GM19351 (cell line): ENCODE measurements around the gene CCL16.

Source experiments
- ATAC-seq: cut with Tn5 transposase; IDR thresholded peaks from one replicate; pipeline ENCODE4 v1.9.1; 2021; ENCODE audit warnings: mild to moderate bottlenecking, moderate library complexity; ENCODE audit not compliant: unreplicated experiment

CCL16 gene

DNA sequence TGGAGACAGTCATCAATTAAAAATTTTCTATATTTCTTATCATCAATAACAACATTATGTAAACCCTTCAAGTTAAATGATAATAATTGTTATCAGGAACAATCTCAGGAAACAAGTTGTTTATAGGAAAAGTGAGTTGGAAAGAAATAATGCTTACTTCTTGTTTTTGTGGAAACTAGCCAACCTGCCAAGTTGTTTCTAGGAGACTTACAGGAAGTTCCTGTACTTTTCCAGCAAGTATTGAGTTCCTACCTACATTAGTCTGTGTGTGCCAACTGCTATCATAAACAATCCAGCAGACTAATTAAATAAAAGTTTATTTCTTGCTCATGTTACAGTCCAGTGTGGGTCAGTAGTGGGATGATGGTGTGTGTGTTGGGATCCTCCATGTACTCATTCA, 6.9 kb upstream of the CCL16 start:
- no peak for ATAC-seq

- no peak for ATAC-seq
Measured at GRCh38 chr17:35986643-35987042, 5.3 kb upstream of the CCL16 start, which contains the start of gene CCL14. CCL14 (minus strand) TSS chr17:35986729; CDS start chr17:35986649, 80 bp downstream.

DNA sequence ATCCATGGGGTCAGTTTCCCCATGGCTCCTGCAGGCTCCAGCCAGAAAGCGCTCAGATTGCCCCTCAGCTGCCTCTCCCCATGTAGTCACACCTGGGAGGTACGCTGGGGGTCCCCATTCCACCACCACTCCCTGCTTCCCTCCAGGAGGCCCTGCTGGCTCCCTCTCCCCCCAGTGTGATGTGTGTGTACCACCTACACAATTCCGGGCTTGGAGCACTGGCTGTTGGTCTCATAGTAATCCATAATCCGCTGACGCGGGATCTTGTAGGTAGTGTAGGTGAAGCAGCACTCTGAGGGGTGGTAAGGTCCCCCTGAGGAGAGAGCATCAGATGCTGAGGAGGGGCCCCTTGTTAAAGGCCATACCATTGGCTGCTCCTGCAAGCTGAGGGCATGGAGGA, 2.8 kb upstream of the CCL16 start:
- no peak for ATAC-seq

DNA sequence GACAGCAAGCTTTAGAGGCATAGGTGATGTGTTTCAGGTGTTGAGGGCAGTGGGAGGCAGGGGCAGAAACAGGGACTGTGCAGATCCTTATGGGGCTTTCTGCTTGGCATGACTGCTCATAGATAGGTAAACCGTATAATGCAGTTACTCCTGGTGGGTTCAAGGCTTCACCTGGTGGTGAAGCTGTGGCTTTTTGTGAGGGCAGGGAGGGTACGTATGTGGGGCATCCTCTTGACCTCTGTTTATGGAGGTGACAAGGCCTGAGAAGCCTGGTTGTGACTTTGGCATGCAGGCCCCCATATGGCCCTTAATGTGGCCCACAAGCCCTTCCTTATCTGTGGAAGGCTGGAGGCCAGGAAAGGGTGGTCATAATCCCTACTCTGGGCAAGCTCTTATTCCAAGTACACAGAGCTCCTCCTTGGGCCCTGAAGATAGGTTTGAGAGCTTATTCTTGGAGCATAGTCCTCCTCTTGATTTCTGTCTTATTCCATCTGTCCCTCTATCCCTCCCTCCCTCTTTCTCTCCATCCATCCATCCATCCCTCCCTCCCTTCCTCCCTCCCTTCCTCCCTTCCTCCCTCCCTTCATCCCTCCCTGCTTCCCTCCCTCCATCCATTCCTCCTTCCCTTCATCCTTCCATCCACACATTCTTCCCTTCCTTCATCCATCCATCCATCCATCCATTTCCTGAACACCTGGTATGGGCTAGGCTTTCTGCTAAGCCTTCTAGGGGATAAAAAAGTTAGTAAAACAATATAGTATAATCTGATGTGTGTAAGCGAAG, 1.3 kb upstream of the CCL16 start:
- no peak for ATAC-seq

DNA sequence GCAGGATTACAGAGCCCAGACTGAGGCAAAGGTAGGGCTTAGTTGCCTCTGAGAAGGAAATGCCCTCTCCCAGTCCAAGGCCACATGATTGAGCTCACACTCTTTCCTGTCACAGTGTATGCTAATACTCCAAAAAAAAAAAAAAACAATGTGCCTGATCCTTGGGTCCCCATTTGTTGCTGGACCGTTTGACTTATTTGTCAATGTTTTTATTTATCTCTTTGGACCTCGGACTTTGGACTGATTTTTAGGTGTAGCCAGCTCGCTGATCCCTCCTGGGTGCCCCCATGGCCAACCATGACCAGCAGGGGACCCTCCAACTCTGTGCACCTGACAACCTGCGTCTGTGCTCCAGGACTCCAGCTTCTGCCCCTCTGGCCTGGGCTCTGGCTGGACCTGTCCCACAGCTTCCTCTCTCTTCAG, 622 bp upstream of the CCL16 start:
- ATAC-seq = no peak

DNA sequence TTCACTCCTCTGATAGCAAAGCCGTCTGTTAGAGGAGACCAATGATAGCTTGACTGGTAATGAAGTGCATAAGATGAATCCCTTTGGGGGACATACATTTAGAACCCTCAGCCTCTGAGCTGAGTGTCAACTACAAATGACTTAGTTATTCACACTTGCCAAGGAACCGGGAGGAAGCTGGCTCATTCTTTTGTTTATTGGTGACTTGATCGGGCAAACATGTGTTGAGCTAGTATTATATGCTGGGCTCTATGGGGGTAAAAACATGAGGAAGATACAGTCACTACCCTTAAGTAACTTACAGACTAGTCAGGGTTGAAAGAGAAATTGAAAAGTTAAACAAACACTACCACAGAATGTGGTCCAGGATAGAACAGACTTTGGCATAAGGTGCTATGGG, 3.0 kb downstream of the CCL16 start:
- no peak for ATAC-seq

- ATAC-seq = no peak
Measured at GRCh38 chr17:35977509-35977908, 3.8 kb downstream of the CCL16 start.

GRCh38 chr17:35973333-35974260, 7.7 kb downstream of the CCL16 start:
- no peak for ATAC-seq

DNA sequence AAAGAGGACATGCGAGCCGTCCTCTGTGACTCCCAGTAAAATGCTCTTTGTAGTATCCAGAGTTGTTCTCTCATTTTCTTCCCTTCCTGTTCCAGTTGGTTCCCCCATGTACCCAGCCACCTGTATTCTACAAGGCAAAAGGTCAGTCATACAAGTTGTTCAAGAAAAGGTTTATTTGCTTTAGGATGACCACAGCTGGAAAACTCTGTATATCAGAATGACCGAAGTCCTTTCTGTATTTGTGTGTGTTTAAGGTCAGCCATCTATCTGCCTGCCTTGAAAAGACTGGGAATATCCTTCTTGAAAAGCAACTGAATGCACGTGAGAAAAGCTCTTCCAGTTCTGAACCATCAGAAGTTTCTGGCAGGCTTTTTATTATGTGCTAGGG, 8.4 kb downstream of the CCL16 start:
- no peak for ATAC-seq

GRCh38 chr17:35972535-35972934, 8.8 kb downstream of the CCL16 start:
- no peak for ATAC-seq

DNA sequence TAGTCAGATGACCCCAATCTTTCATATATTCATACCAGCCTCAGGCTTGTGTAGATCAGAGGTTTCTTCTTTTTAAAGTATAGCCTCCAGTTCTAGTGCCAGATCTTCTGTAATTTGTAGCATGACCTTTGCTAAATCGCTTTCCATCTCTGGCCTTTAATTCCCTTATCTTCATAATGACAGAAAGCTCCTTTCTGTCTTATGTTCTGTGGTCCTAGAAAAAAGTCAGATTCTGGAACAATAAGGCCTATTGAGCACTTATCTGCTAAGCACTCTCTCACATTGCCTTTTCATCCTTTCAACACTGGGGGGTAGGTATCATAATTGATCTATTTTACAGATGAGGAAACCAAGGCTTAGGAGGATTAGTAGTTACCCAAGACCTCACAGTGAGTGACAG, 9.2 kb downstream of the CCL16 start:
- no peak for ATAC-seq

DNA sequence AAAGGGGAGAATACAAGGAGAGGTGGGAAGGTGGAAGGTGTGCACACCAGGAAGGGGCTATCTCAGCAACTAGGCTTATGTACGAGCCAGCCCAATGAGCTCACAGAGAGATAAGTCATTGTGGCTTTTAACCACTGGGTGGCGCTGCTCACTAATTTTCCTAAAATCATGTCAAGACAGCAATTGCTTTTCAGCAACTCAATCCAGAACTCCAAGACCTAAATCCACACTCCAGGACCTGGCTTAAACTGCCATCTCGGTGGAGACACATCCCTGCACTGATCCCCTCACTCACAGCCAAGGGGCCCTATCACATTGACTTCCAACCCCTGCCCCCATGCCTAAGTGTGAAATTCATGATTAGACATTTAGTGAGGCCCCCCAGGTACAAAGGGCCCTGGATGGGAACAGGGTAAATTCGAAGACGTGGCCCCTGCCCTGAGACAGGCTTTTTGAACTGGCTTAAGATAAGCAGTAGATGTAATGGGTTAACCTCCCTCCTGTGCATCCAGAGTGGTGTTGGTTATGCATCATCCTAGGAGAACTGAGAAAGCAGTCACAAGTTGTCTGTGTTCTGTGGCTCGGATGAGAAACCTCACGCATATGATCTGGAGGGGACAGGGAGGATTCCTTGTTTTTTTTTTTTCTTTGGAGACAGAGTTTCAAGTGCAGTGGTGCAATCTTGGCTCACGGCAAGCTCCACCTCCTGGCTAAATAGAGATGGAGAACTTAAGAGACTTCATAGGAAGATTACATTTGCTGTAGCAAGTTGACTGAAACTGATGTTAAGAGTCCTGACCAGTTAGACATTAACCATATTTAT, 11.5 kb downstream of the CCL16 start:
- no peak for ATAC-seq

DNA sequence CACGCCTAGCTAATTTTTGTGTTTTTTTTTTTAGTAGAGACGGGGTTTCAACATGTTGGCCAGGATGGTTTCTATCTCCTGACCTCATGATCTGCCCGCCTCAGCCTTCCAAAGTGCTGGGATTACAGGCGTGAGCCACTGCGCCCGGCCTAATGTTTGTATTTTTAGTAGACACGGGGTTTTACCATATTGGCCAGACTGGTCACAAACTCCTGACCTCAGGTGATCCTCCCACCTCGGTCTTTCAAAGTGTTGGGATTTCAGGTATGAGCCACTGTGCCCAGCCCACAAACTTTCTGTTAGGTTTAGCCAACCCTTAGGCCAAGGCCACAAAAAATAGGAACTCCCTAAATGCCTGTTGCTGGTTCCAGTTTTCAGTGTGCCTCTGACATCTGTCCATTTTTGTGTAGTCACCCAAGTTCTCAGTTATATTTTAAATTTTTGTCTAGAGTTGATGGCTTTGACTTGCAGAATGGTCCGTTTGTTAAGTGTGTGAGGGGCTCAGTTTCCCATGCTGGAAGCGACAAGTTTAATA, 12.7 kb downstream of the CCL16 start:
- ATAC-seq = no peak

DNA sequence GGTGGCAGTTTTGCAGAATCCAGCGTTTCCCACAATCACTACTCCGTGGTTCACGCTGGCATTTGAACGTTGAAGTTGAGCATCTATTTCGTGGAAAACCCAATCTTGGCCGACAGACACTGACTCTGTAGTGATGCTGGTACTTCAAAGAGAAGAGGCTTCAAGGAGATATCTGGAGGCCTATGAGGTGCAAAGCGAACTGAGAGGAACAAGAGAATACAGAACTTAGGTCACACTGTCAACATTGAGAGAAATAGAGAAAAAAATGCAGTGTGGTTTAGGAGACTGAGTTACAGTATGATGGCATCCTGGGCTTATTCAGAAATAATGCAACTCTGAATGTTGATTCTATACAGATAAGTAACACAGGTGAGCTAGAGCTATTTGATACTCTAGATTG, 16.0 kb downstream of the CCL16 start:
- ATAC-seq = no peak

DNA sequence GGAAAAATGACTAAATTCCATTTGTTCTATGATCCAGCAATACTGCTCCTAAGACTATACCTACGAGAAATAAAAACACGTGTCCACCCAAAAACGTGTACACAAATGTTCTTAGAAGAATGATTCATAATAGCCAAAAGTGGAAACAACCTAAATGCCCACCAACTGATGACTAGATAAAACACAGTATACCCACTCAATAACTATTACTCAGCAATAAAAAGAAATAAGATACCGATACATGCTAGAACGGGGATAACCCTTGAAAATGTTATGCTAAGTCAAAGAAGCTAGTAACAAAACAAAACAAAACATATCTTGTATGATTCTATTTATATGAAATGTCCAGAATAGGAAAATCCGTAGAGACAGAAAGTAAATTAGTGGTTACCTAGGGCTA, 17.6 kb downstream of the CCL16 start:
- no peak for ATAC-seq

GRCh38 chr17:35953720-35954119, 27.6 kb downstream of the CCL16 start:
- ATAC-seq = no peak

- ATAC-seq = no peak
Measured at GRCh38 chr17:35949401-35949800, 31.9 kb downstream of the CCL16 start.

- no peak for ATAC-seq
Measured at GRCh38 chr17:35948092-35948491, 33.2 kb downstream of the CCL16 start.

- no peak for ATAC-seq
Measured at GRCh38 chr17:35947156-35947585, 34.1 kb downstream of the CCL16 start.

DNA sequence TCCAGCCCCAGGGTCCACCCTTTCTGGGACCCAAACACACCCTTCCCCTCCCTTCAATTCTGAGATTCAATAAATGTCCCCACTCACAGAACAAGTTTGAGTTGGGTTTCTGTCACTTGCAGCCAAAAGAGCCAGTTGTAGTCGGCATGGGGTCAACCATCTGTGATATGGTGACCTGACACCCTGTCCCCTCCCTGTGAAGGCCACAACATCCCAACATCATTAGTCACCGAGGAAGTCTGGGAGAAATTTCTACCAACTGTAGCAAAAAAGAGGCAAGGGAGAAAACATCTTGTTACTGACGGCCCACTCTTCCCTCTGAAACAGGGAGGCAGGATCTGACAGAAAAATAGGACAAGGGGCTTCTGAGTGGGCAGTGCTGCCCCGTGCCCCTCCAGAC, 37.1 kb downstream of the CCL16 start:
- ATAC-seq = no peak

DNA sequence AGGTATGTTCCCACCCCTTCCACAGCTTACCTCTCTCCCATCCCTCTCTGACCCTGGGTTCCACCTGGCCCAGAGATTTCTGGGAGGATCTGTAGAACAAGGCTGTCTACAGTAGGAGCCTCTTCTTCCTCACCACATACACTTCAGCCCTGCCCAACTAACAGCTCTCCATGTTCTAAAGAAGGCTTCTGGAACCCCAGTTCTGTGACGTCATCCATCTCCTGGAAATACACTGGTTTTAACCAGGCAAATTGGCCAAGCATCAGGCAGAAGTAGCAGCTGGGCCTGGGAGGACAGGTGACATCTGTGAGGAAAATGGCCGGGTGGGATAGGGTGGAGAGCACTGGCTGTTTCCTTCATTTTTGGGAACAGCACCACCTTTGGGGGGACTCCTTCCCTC, 37.8 kb downstream of the CCL16 start, which contains the start of gene LYZL6:
TSS of gene LYZL6 (minus strand) at position 177 of the 400 bp plus-strand sequence. CDS start 4,357 bp downstream, outside the sequence.
- ATAC-seq = no peak
